Ureter (tissue), 1 donor: ENCODE results near the gene INO80B. TPM values are rescaled to one million over a fixed set of nuclear protein-coding genes. Genes with fewer than 3 reads are reported as not detected.
A peak's percentile ranks its signal among the peaks of the same experiment; 100 is the strongest.
"Not testable (repeated sequence)": the region's sequence is repeated elsewhere in the genome, so short reads cannot be mapped to it uniquely, and the experiment has no call there.

Experiments used
- DNase-seq: peaks from one replicate; pipeline ENCODE4 v3.0.0-alpha.2; 2020; ENCODE audit warnings: low spot score
- total RNA-seq: library from RNA; stranded (reverse); gene quantifications from one replicate; pipeline ENCODE4 v1.2.4, GENCODE V29; 2023
- donor health status: DM: yes; HTN: yes; CAD: no.

INO80B gene
- total RNA-seq, 1 donor from 2014 or later, result 55.9 TPM

DNA sequence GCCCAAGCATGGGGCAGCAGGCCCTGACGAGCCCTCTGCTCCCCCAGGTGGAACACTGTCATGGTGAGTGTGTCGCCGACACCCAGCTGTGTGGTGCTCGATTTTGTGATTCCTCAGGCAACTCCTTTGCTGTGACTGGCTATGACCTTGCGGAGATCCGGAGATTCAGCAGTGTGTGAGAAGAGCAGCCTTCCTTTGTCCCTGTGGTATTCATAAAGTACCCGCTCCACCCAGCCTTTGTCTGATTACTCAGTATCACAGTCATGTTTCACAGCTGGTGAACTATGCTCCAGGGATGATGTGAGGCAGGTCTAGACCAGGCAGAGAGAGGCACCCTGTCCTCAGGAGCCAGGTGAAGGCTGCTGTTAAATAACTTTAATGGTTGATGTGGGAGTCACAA, 29.4 kb upstream of the INO80B start:
- DNase-seq, result no peak

DNA sequence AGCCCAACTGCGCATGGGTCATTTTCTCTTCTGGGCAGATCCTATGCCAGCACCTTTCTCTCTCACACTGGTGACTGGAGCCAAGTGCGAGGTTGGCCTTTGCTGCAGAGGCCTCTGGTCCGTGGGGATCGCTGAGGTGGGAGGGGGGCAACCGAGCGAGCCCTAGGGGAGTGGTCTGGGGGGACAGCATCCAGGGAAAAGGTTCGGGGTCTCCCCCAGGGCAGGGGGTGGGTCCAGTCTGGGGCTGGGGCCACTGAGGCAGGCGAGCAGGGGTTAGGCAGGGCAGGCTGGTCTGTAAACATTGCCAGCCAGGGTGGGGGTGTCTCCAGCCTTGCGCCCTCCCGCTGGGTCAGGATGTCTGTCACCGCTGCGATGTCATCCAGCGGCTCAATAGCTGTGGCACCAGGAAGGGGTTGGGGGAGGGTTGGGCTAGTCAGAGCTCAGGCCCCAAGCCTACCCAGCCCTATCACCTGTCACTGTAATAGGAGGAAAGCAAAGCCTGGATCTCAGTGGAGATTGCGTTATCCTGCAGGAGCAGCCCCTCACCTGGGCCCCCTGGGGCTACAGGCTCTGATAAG, 28.6 kb upstream of the INO80B start:
- no peak for DNase-seq

DNA sequence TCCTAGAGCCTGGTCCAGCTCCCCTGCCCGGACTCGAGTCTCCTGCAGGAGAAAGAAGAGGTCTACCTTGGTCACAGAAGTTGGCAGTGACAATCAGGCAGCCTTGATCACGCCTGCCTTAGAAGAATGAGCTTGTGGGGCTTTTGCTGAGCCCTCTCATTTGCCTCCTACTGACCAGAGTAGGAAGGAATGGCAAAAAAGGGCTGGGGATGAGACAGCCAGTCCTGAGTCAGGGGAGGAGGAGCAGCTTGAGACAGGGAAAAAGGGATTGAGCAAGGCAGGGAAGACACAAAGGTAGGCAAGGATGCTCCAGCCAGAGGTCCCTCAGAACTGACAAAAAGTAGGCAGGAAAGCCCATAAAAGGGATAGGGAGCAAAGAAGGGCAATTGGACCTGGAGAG, 27.3 kb upstream of the INO80B start:
- DNase-seq, result no peak

DNA sequence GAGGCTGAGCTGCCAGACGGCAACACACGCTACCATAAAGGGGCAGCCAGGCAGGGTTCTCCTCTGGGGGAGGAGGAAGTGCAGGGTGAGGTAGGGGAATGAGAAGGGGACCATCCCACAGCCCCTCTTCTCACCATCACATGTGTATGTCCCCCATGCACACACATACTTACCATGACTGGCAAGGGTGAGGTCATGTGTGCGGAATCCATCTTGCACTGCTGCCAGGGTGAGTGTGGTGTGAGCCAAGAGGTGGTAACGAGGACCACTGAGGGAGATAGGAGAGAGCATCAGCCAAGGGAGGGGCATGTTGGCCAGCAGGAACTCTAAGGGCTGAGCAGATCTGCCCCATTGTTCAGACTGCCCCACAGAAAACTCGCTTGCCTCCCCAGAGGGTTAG, 26.2 kb upstream of the INO80B start:
- DNase-seq, result no peak

DNA sequence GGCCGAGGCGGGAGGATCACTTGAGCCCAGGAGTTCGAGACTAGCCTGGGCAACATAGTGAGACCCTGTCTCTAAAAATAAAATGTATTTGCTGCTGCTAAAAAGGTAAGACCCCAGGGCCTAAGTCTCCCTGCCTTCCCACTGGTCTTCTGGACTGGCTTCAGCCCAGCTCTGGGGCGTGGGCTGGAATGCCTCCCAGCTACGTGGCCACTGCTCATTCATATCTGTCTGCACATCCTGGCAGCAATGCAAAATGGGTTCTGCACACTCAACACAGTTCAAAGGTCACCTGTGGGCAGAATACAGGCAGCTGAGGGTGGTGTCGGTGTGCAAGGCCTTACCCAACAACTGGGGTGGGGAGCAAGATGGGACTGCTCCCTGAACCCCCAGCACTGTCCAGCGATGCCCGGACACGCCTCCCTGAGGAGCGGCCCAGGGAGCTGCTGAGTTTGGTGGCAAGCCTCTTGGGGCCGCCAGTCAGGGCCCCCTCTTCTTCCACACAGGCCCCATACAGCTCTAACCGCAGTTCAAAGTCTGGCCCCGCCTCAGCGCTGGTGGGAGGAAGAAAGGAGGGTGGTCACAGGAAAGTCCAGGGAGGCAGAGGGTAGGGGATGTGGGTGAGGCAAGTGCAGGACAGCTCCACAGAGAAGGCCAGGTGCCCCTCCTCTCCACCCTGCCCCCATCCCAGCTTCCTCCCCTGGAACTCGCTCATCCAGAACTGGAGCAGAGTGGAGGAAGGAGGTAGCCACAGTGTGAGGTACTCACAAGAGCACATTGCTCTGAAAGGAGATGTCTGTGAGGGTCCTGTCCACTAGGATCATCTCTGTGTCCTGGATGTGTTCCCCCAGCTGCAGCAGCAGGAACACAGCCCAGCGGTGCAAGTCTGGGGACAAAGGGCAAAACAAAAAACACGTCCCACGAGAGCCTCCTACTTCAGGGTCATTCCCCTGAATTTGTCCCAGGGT, 25.1 kb upstream of the INO80B start:
- DNase-seq, result no peak

DNA sequence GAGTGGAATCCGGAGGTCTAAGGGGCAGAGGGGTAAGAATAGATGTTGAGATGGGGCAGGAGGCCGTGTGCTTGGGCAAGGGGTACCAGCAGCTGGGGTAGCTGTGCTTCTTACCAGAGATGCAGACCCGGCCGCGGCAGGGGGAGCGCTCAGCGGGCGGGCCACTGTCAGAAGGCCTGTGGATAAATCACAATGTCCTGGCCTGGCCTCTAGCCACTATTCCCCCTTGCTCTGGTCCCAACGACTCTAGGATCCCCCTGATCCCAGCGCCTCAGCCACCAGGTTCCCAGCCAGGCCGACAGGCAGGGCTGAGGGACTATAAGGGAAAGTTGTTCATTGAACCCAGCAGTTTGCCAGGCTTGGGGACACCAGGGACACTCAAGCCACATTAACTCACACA, 24.4 kb upstream of the INO80B start:
- DNase-seq, result no peak

DNA sequence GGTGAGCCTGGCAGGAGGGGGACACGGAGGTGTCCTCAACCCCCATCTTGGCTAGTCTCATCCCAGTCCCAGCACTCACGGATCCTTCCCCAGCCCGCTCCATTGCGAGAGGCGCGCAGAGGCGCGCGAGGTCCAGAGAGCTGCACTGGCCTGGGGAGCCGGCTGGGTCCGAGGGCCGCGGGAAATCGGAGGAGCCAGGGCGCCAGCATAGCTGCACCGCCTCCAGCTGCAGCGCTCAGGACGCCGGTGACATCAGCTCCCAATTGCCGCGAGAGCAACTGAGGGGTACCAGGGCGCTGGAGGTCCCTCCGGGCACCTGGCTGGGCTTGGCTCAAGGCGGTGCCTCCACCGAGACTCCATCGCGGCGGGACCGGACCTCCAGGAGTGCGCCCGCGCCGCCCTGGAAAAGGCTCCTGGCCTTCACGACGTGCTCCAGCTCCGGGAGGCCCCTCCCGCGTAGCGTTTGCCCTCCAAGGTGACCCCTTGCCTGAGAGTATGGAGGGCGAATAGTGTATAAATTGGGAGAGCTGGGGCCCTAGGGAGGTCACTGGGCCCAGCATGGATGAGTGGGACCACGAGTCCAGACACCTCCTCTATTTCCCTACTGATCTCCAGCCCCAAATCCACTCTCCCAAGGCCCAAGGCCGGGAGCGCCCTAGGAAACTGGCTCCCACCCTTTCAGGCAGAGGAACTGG, 18.6 kb upstream of the INO80B start:
- DNase-seq, result no peak

DNA sequence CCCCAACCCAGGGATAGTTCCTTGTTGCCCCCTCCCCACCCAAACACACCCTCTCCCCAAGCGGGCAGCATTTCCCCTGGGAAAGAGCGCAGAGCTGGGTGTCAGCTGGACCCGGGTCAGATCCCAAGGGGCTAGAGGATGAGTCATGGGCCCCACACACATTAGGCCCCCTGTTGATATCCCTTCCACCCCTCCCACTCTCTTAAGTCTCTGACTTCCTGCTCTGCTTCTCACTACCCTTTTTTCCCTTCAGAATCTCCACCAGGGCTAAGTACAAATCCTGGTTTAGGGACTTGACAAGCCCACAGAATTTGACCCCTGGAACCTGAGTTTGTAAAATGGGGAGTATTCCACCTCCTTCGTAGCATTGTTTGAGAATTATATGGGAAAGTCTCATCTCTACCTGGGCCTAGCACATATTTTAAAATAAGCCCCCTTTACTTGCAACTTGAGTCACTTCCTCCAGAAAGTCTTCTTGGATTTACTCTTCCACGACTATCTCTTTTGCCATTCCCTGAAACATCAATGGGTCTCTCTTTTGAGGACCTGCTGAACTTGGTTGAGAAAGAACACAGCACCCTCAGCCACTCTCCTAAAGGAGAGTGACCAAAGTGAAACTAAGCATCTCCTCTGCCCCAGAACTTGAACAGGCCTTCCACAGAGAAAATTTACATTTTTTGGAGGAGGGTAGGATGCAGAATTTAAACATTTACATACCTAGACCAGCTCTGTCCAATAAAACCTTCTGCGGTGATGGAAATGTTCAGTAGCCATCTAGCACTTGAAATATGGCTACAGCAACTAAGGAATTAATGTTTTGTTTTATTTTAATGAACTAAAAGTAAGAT, 17.8 kb upstream of the INO80B start:
- no peak for DNase-seq

DNA sequence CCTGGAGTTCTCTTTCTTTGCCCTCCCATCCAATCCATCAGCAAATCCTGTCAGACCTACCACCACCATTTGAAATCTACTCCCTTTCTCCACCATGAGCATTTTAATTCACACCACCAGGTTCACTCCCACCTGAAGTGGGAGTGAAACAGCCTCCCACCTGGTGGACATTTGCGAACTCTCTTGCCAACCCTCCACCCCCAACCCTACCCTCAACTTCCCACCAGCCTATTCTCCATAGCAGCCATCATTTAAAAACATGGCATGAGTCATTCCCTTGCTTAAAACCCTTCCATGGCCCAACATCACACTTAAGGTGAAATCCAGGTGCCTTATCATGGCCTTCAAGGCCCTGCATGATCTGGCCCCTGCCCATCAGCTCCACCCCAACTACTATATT, 16.6 kb upstream of the INO80B start:
- no peak for DNase-seq

DNA sequence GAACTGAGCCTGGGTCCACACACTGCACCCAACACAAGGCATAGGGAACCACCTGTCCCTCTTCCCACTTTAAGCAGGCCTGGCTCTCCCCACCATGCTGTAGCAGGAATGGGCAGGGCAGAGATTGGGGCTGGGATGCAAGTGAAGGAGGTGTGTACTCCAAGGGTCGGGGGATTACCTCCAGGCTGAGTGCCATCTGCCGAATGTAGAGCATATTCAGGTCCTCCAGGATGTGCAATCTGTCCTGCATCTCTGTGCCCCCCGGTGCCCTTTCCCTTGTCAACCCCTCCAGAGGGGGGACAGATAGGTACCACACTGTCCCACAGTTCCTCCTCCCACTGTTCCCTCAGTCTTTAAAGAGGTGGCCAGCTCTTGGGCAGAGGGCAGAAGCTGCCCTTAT, 15.5 kb upstream of the INO80B start:
- DNase-seq, result no peak

DNA sequence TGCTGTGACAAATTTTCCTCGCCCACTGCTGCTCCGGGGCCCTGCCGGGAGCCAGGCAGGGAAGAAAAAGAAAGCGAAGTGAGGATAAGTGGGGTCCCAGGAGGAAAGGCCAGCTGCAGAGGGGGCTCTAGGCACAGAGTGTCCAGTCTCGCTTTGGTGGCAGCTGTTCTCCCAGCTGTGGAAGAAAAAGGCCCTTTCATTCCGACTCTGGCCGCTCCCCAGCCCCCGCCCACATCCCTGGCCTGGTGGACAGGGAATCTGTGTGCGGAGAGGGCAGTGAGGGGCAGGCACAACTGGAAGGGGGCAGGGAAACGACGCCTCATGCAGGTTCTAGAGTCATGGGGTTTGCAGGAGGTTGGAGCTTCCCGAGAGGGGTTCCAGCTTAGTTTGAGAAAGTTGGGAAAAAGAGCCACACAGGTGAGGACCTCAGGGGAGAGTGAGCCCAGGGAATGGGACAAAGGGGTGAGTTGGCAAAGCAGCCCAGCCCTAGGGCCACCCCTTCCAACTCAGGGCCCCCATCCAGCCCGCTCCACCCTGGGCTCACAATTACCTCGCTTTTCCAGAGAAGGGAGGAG, 15.0 kb upstream of the INO80B start:
- peak; percentile 66 for DNase-seq

DNA sequence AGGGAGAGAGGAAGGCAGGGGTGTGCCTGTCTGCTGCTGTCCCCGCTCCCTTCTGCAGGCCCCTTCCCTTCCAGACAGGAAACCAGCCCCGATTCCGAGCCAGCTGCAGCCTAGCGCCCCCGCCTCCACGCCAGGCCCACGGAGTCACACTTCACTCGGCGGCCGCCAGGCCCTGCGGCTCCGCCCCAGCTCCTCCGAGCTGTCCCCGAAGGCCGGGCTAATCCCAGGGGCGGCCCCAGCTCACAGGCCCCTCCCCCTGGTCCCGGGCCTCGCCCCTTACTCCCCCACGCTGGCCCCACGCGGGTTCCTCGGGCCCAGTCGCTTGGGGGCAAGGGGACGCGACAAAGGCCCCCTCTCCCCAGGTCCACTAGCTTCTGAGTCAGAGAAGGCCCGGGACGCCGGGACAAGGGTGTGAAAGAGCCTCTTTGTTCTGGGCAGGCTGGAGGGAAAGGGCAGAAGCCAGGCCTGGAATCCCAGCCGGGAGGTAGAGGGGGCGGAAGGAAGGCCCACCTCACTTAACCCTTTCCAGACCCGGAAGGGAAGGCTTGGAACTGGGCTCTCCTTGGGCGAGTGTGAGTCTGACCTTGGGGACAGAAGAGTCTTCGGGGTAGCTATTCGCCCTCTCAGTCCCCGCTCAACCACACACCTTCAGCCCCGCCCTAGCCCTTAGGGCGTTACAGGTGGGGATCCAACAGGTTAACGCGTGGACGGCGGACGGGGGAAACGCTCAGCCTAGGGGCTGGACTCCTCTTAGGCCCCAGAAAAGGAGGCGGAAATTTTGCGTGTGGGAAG, 14.3 kb upstream of the INO80B start:
- peak; percentile 88 for DNase-seq

DNA sequence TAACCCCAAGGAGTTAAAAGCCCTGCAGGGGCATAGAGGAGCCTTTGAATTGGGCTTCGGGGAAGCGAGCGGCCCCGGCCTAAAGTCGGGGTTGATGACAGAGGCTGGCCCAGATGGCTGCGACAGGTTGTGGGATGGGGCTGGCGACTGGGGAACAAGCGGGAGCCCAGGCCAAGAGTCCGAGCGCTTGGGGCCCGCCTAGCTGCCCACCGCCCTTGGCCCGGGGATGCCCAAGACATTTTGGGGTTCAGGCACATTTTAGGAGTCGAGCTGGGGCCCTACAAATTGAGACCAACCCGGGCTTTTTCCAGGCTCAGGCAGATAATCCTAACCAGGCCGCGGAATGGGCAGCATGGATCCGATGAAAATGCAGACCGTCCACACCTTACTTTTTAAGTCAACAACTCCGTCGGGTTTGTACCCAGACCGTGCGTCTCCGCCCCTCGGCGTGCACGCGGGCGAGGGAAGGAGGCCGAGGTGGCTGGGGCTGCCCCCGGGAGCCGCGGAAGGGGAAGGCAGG, 13.7 kb upstream of the INO80B start:
- no peak for DNase-seq

DNA sequence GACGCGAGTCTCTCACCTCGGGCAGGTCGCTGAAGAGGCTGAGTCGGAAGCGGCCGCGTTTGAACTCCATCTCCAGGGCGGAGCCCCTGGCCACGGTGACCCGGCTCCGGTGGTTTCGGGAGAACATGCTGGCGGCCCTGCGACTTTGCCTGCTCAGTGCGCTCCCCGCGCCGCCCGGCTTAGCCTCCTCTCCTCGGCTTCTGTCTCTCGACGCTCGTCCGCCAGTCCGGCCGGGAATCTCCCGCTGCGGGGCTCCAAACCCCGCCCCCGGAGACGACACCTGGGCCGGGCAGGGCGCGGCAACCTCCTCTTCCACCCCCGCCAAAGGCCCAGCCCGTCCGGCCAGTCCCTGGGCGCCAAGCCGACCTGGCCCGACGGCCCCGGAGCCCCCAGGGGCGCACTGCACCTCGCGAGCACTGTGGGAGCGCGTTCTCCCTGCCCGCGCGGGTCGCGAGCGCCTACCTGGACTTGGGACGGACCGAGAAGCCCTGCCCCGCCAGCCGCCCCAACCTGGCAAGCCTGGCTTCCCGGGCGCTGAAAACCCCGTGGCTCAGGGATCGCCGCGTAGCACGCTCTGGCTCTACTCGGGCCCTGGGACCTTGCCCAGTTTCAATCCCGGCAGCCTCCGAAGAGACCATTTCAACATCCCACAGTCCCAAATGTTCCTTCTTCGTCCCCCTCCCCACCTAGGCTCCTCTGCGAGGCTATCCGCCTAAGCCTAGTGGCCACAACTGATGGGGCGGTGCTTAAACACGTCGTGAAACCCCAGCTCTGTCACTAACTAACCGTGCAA, 13.0 kb upstream of the INO80B start, which contains the start of gene RTKN:
TSS of gene RTKN (minus strand) at position 248 of the 793 bp plus-strand sequence. CDS start at position 127, 121 bp downstream.
- no peak for DNase-seq

DNA sequence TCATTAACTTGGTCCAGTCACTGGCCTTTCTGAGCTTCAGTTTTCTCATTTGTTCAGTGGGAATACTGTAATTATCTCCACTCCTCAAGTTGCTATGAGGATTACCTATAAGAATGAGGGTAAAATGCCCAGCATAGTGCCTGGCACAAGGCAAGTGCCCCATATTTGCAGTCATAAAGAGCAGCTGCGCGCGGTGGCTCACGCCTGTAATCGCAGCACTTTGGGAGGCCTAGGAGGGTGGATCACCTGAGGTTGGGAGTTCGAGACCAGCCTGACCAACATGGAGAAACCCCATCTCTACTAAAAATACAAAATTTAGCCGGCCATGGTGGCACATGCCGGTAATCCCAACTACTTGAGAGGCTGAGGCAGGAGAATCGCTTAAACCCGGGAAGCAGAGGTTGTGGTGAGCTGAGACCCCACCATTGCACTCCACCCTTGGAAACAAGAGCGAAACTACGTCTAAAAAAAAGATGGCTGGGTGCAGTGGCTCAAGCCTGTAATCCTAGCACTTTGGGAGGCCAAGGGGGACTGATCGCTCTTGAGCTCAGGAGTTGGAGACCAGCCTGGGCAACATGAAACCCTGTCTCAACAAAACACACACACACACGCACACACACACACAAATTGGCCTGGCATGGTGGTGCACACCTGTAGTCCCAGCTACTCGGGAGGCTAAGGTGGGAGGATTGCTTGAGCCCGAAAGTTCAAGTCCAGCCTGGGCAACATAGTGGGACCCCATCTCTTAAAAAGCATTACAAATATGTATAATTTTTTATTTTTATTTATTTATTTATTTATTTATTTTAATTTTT, 12.2 kb upstream of the INO80B start:
- DNase-seq, result not testable (repeated sequence)

DNA sequence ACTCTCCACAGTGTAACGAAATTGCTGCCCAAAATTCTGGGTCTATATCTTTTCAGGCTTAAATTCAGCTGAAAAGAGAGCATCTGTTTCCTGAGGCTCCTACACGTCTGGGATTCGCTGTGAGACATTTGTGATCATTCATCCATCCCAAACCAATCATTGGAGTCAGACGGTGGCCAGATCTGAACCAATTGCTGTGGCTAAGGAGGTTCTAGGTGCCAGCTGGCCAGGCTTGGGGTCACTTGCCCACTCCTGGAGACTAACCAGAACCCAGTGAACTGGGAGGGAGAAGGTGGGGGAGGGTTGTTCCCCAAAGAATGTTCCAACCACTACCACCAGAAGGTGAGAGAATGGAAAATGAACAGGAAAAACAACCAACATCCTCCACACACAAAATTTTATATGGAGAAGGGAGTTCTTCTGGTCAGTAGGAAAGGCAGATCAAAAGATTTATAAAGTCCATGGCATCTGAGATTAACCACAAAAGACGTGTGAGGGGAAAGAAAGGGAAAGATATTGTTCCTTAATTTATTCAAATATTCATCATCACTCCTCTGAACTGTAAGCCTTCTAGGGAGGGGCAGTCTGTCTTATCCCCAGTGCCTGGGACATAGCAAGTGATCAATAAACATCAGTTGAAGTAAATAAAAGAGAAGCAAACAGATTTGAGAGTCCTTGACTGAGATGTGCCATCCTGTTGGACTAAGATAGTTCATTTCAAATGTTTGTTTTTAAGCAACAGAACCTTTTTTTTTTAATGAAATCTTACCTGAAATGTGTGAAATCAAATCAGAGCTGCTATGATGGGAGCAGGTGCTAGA, 10.2 kb upstream of the INO80B start:
- no peak for DNase-seq

DNA sequence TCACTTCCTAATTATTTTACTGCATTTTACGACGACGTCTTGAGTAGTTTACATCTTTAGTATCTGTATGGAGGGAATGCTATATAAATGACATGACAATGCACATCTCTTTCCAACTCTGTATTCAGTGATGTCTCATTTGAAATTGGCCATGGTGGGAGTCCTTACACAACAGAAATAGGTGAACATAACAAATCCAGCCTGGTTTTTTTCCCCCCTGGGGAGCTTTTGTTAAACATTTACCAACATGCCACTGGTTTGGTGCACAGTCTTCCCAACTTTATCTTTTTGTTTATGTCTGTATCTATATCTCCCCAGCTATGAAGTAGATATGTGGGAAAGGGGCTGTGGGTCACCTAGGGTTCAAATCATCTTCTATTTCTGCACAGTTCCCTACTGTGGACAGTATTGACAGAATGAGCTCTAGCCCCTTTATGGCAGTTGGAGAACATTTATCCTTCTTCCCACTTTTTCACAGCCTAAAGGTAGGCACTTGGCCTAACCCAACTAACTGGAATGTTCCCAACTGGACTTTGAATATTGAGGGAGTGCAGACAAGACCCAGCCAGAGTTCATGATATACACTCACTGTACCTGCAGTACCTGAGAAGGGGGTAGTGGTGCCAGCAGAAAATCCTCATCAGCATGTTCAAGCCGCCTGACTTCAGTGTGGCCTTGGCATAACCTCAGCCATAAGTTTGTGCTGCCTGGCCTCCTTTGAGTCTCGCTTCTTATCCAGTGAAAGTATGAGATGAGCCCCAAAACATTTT, 7.5 kb upstream of the INO80B start:
- DNase-seq, result no peak
